ENCODE data around the gene ARHGAP26.

ARHGAP26 gene

DNA sequence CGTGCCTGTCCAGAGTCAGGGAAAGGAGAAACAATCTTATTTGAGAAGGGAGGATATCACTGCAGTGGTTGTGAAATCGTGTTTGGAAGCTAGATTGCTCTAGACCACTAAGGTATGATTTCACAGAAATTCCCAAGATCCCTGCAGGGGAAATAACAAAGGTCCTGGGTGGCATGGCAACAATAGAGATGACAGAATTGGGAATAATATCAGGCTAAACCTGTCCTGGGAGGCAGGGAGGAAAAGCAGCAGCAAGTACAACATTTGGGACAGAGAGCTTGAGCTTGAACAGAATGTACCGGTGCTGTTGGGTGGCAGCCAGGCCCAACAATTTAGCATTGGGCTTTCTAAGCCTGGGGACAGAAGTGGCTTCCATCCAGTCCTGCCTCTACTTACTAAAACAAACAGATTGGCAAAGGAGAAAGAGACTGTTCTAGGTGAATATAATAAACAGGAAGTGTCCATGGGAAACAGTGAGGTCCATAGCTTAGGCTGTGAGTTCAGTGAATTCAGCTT is 17.0 kb upstream of the ARHGAP26 start:
- no peaks in the 10 kb centered on the region for H3K36me3 ChIP-seq (ENCODE audit: insufficient read depth, low read length)

DNA sequence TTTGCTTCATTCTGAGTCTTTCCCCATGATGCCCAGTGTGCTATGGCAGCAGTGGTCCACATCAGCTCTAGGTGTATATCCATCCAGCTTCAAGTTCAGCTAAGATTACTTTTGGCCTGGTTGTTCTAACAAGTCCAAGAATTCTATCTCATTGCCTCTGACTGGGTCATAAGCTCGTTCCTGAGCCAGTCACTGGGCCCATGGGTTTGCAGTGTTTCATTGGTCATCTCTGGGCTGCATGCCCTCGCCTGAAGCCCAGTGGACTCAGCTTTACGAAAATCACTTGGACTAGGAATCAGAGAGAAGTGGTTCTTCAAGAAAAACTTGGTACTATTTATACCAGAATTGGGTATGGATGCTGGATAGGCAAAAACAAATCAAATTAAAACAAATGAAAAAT is 16.1 kb upstream of the ARHGAP26 start:
- Histone ChIP-seq H3K4me1 (ENCODE audit: insufficient read depth, low read length, severe bottlenecking) (no peaks in the 10 kb centered on the region), H3K4me2 (ENCODE audit: low read length) (no peak overlapping the region), H3K9me3 (ENCODE audit: low read length) (no peaks in the 10 kb centered on the region), H3K9me2 (ENCODE audit: low read depth, low read length) (no peaks in the 10 kb centered on the region), H2AFZ (ENCODE audit: low read length) (no peak overlapping the region), H3K36me3 (ENCODE audit: insufficient read depth, low read length) (no peaks in the 10 kb centered on the region), H3K27me3 (ENCODE audit: insufficient read depth, low read length) (no peaks in the 10 kb centered on the region), H3F3A (ENCODE audit: insufficient read depth, low read length) (no peaks in the 10 kb centered on the region), H3K27ac (ENCODE audit: low read depth, low read length, poor library complexity, severe bottlenecking) (no peak overlapping the region), H3K79me2 (ENCODE audit: insufficient read depth, low read length) (no peaks in the 10 kb centered on the region), H3K4me3 (ENCODE audit: low read depth, low read length, poor library complexity, severe bottlenecking) (no peak overlapping the region), H4K20me1 (ENCODE audit: insufficient read depth, low read length) (no peaks in the 10 kb centered on the region), H3K9ac (ENCODE audit: low read length) (no peak overlapping the region)
- TF ChIP-seq, protein P1, sequence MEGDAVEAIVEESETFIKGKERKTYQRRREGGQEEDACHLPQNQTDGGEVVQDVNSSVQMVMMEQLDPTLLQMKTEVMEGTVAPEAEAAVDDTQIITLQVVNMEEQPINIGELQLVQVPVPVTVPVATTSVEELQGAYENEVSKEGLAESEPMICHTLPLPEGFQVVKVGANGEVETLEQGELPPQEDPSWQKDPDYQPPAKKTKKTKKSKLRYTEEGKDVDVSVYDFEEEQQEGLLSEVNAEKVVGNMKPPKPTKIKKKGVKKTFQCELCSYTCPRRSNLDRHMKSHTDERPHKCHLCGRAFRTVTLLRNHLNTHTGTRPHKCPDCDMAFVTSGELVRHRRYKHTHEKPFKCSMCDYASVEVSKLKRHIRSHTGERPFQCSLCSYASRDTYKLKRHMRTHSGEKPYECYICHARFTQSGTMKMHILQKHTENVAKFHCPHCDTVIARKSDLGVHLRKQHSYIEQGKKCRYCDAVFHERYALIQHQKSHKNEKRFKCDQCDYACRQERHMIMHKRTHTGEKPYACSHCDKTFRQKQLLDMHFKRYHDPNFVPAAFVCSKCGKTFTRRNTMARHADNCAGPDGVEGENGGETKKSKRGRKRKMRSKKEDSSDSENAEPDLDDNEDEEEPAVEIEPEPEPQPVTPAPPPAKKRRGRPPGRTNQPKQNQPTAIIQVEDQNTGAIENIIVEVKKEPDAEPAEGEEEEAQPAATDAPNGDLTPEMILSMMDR (IDR thresholded peaks at IDR 0.05; ENCODE audit: low read length): no peak
- no peak for TF ChIP-seq EZH2 (IDR thresholded peaks at IDR 0.05; ENCODE audit: borderline replicate concordance, low read length)

More for the DNA sequence above, 17.0 kb upstream of the ARHGAP26 start:
- Histone ChIP-seq H3K9me3 (ENCODE audit: low read length) (no peaks in the 10 kb centered on the region), H3K9me2 (ENCODE audit: low read depth, low read length) (no peaks in the 10 kb centered on the region), H3K4me1 (ENCODE audit: insufficient read depth, low read length, severe bottlenecking) (no peaks in the 10 kb centered on the region), H4K20me1 (ENCODE audit: insufficient read depth, low read length) (no peaks in the 10 kb centered on the region), H2AFZ (ENCODE audit: low read length) (no peak overlapping the region), H3K27ac (ENCODE audit: low read depth, low read length, poor library complexity, severe bottlenecking) (no peak overlapping the region), H3K9ac (ENCODE audit: low read length) (no peak overlapping the region), H3K4me3 (ENCODE audit: low read depth, low read length, poor library complexity, severe bottlenecking) (no peak overlapping the region), H3K79me2 (ENCODE audit: insufficient read depth, low read length) (no peaks in the 10 kb centered on the region), H3K27me3 (ENCODE audit: insufficient read depth, low read length) (no peaks in the 10 kb centered on the region), H3F3A (ENCODE audit: insufficient read depth, low read length) (no peaks in the 10 kb centered on the region), H3K4me2 (ENCODE audit: low read length) (no peak overlapping the region)
- TF ChIP-seq, protein P1 (IDR thresholded peaks at IDR 0.05; ENCODE audit: low read length): no peak
- no peak for TF ChIP-seq EZH2 (IDR thresholded peaks at IDR 0.05; ENCODE audit: borderline replicate concordance, low read length)

DNA sequence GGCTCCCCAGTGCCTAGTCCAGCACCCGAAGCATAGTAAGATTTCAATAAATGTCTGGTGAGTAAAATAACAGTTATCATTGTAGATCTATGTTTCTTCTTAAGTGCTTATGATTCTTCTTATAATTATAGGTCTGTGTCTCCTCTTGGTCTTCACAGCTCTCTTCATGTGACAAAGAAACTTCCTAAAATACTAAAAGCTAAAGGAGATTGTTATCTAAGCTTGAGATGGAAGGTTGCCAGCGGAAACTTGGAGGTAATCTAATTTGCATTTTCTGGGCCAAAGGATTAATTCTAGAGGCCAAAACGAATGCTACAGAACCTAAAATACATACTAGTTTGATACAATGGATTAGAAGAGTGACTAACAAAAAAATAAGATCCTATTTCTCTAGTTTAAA is 13.6 kb upstream of the ARHGAP26 start:
- TF ChIP-seq, protein P1 (IDR thresholded peaks at IDR 0.05; ENCODE audit: low read length): no peak
- TF ChIP-seq EZH2 (IDR thresholded peaks at IDR 0.05; ENCODE audit: borderline replicate concordance, low read length): no peak
- no peak overlapping the region for H3K9ac ChIP-seq (ENCODE audit: low read length)
- H4K20me1 ChIP-seq (ENCODE audit: insufficient read depth, low read length): no peaks in the 10 kb centered on the region
- no peak overlapping the region for H2AFZ ChIP-seq (ENCODE audit: low read length)
- no peaks in the 10 kb centered on the region for H3K9me3 ChIP-seq (ENCODE audit: low read length)
- no peak overlapping the region for H3K27ac ChIP-seq (ENCODE audit: low read depth, low read length, poor library complexity, severe bottlenecking)
- H3K79me2 ChIP-seq (ENCODE audit: insufficient read depth, low read length): no peaks in the 10 kb centered on the region
- no peaks in the 10 kb centered on the region for H3K36me3 ChIP-seq (ENCODE audit: insufficient read depth, low read length)
- no peak overlapping the region for H3K4me2 ChIP-seq (ENCODE audit: low read length)
- no peaks in the 10 kb centered on the region for H3K9me2 ChIP-seq (ENCODE audit: low read depth, low read length)
- no peaks in the 10 kb centered on the region for H3F3A ChIP-seq (ENCODE audit: insufficient read depth, low read length)
- H3K27me3 ChIP-seq (ENCODE audit: insufficient read depth, low read length): no peaks in the 10 kb centered on the region
- no peak overlapping the region for H3K4me3 ChIP-seq (ENCODE audit: low read depth, low read length, poor library complexity, severe bottlenecking)
- H3K4me1 ChIP-seq (ENCODE audit: insufficient read depth, low read length, severe bottlenecking): no peaks in the 10 kb centered on the region
